CD4-positive, alpha-beta T cell treated with Interleukin-6 at 100 ng/mL for 8 hours (primary cell): ENCODE measurements around the gene SNX10.

Experiments used
- DNase-seq: peaks from one replicate; pipeline ENCODE4 v3.0.0-alpha.2; 2020; ENCODE audit warnings: mixed read lengths, low spot score

The SNX10 gene

DNA sequence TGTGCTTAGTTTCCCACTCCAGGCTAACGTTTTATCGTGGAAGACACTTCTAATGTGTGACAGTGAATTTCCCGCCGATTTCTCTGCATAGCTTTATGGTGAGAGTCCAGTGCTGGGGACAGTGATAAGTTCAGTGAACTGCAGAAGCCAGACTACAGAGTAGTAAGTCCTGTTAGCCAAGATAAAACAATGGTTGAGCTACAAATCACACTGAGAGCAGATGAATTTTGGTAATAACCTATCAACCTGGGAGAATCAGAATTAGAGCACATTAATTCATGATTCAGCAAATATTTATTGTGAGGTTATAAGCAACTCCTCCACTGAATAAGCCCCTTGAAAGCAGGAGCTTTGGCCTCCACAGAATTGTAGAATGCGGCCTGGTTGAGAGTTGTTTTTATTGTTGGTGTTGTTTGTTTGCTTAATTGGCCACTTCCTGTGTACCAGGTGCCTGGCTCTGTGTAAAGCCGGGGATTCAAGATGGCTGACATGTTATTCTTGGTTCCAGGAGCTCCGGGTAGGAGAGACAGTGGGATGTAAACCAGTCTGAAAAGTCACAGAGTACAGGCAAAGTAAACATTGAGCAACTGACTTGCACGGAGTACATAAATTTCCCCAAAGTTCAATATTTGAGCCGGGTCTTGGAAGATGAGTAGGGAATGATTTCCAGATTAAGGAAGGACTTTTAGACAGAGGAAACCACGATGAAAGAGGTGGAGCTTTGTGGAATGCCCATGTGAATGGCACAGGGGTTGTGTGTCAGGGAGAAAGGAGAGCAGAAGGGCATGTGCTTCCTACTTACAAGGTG is 112.7 kb downstream of the SNX10 start:
- no peak for DNase-seq

DNA sequence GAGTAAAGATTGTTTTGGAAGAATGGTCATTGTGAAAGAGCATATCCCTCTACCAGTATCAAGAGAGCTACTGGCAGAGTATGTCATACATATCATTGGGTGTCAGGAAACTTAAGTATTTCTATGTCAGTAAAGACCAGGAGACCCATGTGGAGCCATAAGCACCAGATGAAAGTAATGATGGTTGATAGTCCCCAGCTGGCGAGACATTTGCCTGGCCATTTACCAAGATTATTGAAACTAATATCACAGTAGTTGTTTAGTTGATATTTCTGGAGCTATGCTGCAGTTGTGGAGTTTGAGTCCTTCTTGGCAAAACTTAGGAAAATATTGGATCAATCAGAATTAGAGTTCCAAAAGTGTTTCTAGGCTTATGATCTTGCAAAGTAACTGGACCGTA is 114.8 kb downstream of the SNX10 start:
- DNase-seq = no peak

DNA sequence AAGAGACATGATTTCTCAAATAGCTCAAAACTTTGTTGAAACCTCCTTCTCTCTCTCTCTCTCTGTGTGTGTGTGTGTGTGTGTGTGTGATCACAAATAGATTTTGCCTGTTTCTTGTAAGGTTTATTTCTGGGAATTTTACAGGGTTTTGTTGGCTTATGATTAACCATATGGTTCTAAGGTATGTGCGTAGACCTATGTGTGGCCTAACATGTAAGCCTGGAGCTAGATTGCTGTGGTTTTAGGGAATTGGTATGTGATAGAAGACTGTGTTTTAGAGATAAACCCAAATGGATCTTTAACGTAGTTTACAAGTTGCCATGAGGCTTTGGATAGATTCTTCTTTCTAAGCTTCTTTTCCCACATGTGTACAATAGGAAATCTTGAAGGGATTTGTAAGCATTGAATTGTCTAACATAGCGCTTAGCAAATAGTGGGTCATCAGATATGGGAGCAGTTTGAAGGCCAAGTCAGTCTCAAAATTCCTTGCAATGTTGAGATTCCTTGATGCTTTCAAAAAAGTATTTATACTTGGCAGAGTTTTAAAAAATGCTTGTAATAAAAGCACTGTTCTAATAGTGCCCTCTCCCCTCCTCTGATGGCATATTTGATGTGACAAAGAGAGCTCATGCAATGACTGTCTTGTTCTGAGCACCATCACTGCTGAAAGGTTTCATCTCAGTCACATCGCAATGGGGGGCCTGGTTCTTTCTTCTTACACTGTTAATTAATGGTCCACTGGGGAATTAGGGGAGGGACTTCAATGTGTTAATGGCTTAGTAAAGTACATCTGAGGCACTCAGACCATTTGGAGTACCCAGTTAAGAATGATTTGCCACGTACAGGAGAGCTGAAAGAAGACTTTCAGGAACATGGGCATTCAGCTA is 118.2 kb downstream of the SNX10 start:
- no peak for DNase-seq

DNA sequence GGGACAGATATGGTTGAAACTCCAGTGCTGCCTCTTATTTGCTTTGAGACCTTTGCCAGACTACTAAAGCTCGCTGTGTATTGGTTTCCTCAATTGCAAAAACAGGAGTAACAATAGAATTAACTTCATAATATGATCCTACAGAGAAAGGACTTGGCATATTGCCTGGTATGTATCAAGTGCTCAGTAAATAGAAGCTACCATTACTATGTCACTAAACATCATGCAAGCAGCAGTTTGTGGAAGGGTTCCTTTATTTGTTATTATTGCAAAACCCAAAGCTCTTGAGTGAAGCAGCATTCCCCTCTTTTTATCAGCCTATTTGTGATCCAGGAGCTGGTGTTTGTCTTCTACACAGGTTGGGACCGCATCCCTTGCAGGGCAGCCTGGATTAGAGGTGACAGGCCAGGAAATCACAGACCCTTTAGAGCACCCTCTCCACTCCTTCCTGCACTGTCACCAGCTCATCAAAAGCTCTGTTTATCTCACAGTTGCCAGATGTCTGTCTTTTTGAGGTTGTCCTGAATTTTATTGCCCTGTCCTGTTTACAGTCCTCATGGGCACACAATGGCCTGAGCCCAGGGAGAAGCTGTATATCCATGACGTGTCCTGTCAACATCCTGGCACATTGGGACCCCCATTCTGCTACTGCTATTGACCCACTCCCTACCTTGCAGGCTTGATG is 121.5 kb downstream of the SNX10 start:
- no peak for DNase-seq

DNA sequence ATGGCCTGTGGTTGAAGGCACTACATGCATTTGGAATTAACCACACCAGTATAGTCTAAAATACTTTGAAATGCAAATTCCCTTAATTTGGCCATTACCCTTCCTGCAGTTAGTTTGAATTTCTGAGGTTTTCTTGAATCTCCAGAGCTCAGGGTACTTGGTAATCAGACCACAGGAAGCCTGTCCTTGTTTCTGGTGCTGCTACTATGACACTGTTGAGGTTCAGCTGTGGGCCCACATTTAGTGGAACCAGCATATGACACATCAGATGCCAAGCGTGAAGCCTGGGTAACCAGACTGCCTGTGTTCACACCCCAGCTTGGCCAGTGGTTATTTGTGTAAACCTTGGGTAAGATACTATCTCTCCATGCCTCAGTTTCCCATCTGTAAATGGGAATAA is 124.3 kb downstream of the SNX10 start:
- no peak for DNase-seq

DNA sequence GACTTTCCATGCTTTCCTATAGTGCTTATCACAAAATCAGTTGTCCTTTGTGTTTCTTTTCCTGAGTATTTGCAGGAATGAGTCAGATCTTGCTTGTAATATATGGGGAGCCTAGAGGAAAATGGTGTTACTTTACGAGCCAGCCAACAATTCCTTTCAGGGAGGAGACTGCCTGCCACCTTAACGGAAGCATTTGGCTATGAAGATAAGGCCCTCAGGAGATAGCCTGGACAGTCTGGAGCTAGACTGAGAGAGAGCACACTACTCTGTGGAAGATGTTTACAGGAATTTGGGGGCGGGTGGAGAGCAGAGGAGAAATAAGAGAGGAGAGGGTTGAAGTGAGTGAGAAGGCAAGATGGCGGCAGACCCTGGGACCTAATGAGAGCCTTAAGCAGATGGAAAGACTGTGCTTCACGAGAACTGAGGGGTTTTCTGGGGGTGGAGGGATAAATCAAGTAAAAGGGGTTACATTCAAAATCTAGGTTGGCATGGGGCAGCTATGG is 126.3 kb downstream of the SNX10 start:
- DNase-seq = no peak

DNA sequence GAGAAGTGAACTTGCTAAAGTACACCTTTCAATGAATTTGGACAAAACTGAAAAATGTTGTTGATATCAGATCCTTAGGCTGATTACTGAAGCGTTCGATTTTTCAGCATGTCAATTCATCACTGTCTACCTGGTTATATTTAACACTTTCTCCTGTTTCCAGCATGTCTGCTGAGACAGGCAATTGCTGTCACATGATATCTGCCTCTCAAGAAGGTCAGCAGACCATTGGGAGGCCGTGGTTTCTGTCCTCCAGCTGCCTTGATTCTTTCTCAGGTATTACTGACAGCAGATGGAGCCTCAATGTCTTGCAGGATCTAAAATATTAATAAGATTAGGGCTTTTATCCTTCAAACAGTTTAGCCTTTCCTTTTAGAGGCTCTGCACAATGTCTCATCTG is 127.5 kb downstream of the SNX10 start:
- DNase-seq = no peak

DNA sequence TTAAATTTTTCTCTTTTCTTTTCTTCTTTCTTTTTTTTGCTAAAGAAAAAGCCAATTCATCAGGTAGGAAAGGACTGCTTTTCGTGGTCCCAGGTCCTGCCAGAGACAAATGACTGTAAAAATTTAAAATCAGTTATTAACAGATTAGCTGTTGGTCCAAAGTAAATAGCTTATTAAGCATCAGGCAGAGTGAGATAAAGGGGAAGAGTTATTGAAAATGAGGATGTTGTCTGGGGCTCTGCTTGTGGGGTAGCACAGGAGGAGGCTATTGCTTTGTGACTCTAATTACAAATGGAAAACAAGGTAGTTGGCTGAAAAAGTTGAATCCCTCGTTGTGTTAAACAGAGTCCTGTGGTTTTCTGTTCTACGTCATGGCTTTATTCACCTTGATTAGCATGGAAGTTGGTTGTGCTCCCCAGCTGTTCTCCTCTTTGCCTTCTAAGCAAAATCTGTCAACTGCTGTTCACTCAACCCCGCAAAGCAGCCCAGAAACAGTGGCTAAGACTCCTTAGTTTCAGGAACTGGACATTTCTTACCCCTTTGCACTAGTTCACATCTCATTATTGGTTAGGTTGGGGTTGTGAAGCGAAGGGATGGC is 128.9 kb downstream of the SNX10 start:
- DNase-seq = no peak

DNA sequence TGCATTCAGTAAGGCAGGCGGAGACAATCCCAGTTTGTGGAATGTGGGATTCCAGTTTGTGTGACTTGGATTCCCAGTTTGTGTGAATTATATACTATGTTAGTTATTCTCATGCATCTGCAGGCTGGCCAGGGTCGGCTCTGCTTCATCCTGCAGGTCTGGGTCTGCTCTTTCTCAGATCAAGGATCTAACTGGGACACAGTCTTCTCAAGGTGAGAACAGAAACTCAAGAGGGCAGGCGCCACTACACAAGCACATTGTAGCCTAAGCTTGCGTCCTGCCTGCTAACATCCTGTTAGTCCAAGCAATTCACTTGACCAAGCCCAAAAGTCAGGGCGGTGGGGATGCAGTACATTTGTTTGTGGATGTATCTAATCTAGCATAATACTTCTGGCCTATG is 131.1 kb downstream of the SNX10 start:
- DNase-seq = no peak

DNA sequence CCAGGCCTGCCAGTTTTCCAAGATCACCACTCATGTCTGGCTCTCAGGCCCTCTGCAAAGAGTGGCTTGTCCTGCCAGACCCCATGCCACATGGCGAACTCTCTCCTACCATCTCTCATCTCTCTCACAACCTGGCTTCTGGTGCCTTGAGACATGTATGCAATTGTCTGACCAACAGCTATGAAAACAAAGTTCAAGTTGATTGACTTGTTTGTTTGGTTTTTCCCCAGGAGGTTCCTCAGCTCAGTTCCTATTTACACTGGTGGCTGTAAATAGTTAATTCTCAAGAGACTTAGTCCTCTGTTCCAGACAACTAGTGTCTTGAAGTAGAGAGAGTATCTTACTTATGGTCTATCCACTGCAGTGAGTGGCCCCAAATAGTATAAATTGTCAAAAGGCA is 131.8 kb downstream of the SNX10 start:
- DNase-seq = no peak
